Measurements from ENCODE around the gene SYT17.

SYT17 gene

GRCh38 chr16:19265380-19265930 lies 97.4 kb downstream of the SYT17 start:
- DNase-seq (ENCODE audit: low read depth) = no peak
- TF ChIP-seq CTCF (conservative IDR thresholded peaks at IDR 0.05; ENCODE audit: low read depth, low read length) = no peak
- no peak overlapping the region for H3K4me3 ChIP-seq (ENCODE audit: low read depth, low read length)

GRCh38 chr16:19266774-19267173 lies 98.7 kb downstream of the SYT17 start:
- no peak for TF ChIP-seq CTCF (conservative IDR thresholded peaks at IDR 0.05; ENCODE audit: low read depth, low read length)
- DNase-seq (ENCODE audit: low read depth) = no peak
- H3K4me3 ChIP-seq (ENCODE audit: low read depth, low read length) = no peak overlapping the region

DNA sequence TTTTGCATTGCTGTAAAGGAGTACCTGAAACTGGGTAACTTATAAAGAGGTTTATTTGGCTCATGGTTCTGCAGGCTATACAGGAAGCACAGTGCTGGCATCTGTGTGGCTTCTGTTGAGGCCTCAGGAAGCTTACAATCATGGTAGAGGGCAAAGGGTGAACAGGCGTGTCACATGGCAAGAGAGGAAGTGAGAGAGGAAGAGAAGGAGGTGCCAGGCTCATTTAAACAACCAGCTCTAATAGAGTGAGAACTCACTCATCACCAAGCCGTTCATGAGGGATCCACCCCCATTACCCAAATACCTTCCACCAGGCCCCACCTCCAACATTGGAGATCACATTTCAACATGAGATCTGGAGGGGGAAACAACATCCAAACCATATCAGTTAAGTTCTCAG lies 101.1 kb downstream of the SYT17 start:
- no peak overlapping the region for H3K4me3 ChIP-seq (ENCODE audit: low read depth, low read length)
- no peak for DNase-seq (ENCODE audit: low read depth)
- no peak for TF ChIP-seq CTCF (conservative IDR thresholded peaks at IDR 0.05; ENCODE audit: low read depth, low read length)

DNA sequence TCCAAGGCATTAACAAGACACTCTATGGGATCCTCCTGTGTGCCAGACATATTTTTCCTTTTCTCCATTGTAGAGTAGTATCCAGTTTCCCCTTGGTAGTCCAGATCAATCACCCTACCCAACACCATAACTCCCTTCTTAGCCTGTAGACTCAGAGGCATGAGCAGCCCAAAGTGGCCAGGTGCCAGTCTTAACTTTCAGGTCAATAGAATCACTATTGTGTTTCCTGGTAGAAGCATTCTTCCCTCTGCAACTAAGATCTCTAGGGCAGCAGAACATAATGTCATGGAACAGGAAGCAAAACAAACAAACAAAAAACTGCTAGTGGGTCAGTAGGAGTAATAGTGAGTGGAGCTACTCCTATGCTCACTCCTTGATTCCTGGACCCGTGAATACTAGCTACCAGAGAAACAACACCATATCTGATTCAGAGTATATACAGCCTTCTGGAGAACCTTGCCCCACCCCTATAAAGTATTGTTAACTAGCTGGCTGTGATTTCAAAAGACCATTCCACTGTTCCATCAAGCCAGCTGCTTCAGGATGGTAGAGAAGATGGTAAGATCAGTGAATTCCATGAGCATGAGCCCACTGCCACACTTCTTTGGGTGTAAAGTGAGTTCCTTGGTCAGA lies 106.2 kb downstream of the SYT17 start:
- DNase-seq (ENCODE audit: low read depth) = no peak
- TF ChIP-seq CTCF (conservative IDR thresholded peaks at IDR 0.05; ENCODE audit: low read depth, low read length) = no peak
- H3K4me3 ChIP-seq (ENCODE audit: low read depth, low read length) = no peak overlapping the region

DNA sequence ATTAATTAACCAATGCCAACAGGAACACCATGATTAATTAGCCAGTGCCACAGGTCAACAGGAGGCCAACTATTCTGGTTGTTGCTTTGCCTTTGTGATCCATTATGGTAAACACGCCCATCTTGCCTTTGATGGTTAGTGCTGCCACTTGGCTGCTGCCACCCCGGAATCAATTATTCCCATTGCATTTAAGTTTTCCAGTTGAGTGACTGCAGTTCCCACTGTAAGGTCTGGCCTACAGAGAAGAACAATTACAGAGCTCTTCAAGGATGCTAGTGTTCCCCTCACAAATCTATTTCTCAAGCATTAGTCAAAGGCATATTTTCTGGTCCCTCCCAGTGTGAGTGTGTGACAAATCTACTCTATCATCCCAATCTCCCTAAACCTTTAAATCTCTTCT lies 110.4 kb downstream of the SYT17 start:
- no peak for TF ChIP-seq CTCF (conservative IDR thresholded peaks at IDR 0.05; ENCODE audit: low read depth, low read length)
- no peak for DNase-seq (ENCODE audit: low read depth)
- H3K4me3 ChIP-seq (ENCODE audit: low read depth, low read length) = no peak overlapping the region

DNA sequence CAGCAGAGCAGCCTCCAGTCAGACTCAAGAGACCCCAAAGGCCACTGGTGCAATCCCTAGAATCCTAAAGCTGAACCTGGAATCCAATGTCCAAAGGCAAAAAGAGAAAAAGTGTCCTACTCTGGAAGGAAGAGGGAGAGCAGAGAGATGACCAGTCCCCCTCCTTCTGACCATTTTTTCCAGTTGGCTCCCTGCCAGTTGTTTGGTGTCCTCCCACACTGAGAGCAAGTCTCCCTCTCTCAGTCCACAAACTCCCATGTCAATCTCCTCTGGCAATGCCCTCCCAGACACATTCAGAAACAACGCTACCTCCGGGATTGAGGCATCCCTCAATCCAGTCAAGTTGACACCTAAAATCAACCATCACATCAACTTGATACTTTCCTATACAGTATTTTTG lies 113.2 kb downstream of the SYT17 start:
- no peak for TF ChIP-seq CTCF (conservative IDR thresholded peaks at IDR 0.05; ENCODE audit: low read depth, low read length)
- no peak overlapping the region for H3K4me3 ChIP-seq (ENCODE audit: low read depth, low read length)
- DNase-seq (ENCODE audit: low read depth) = no peak

DNA sequence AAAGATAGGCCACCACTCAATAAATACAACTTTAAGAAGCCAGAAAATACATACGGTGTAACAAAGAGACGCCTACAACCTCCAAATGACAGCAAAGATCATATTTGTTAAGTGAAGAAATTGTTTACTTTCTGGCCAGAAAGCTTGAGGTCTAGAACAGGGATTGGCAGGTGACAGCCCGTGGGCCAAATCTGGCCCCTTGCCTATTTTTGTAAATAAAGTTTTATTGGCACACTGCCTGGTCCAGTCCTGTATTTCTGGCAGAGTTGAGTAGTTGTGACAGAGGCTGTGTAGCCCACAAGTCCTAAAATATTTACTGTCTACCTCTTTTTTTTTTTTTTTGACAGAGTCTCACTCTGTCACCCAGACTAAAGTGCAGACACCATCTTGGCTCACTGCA lies 114.1 kb downstream of the SYT17 start:
- no peak overlapping the region for H3K4me3 ChIP-seq (ENCODE audit: low read depth, low read length)
- no peak for TF ChIP-seq CTCF (conservative IDR thresholded peaks at IDR 0.05; ENCODE audit: low read depth, low read length)
- no peak for DNase-seq (ENCODE audit: low read depth)

Data from choroid plexus epithelial cell (primary cell).